ENCODE data around the gene B3GAT2.

B3GAT2 gene

GRCh38 chr6:70849348-70850069, 107.4 kb downstream of the B3GAT2 start:
- DNase-seq (ENCODE audit: extremely low spot score), result no peak
- POLR2A ChIA-PET, result no interaction called here
- CTCF ChIA-PET, result no interaction called here
- TF ChIP-seq CTCF (IDR thresholded peaks at IDR 0.05; ENCODE audit: control extremely low read depth, extremely low read depth, low read depth, missing control alignments), result no peak

- no peak for DNase-seq (ENCODE audit: extremely low spot score)
- TF ChIP-seq CTCF (IDR thresholded peaks at IDR 0.05; ENCODE audit: control extremely low read depth, extremely low read depth, low read depth, missing control alignments), result no peak
- POLR2A ChIA-PET, result no interaction called here
- CTCF ChIA-PET, result interaction anchor here (0.6 to 0.9 kb wide), 2 partner anchors 28 to 37 kb away, joined by 3 read pairs; no protein-coding TSS in a partner anchor
Observed at GRCh38 chr6:70847106-70848084, 109.5 kb downstream of the B3GAT2 start.

- no peak for TF ChIP-seq CTCF (IDR thresholded peaks at IDR 0.05; ENCODE audit: control extremely low read depth, extremely low read depth, low read depth, missing control alignments)
- ChIA-PET CTCF (interaction anchor here (2.3 kb wide), 1 partner anchor 11 kb away, joined by 7 read pairs; no protein-coding TSS in a partner anchor), POLR2A (no interaction called here)
- no peak for DNase-seq (ENCODE audit: extremely low spot score)
Observed at GRCh38 chr6:70846207-70846835, 110.5 kb downstream of the B3GAT2 start.

- TF ChIP-seq CTCF (IDR thresholded peaks at IDR 0.05; ENCODE audit: control extremely low read depth, extremely low read depth, low read depth, missing control alignments), result no peak
- no peak for DNase-seq (ENCODE audit: extremely low spot score)
- POLR2A ChIA-PET, result no interaction called here
- CTCF ChIA-PET, result interaction anchor here (1.1 to 2.3 kb wide), 5 partner anchors 12 to 22 kb away, joined by 3 to 7 read pairs (median 6); no protein-coding TSS in a partner anchor
Observed at GRCh38 chr6:70844301-70844700, 112.6 kb downstream of the B3GAT2 start.

GRCh38 chr6:70843328-70843918, 113.4 kb downstream of the B3GAT2 start:
- ChIA-PET POLR2A (no interaction called here), CTCF (interaction anchor here (0.9 to 1.5 kb wide), 5 partner anchors 11 to 38 kb away, joined by 3 to 6 read pairs (median 3); no protein-coding TSS in a partner anchor)
- TF ChIP-seq CTCF (IDR thresholded peaks at IDR 0.05; ENCODE audit: control extremely low read depth, extremely low read depth, low read depth, missing control alignments), result no peak
- DNase-seq (ENCODE audit: extremely low spot score), result no peak
